ENCODE results near the gene GADL1. TPM values are rescaled to one million over a fixed set of nuclear protein-coding genes. Genes with fewer than 3 reads are reported as not detected.

The GADL1 gene
- total and polyA plus RNA-seq, 4 donors: 0.01 to 2.4 (median 0.05) TPM

DNA sequence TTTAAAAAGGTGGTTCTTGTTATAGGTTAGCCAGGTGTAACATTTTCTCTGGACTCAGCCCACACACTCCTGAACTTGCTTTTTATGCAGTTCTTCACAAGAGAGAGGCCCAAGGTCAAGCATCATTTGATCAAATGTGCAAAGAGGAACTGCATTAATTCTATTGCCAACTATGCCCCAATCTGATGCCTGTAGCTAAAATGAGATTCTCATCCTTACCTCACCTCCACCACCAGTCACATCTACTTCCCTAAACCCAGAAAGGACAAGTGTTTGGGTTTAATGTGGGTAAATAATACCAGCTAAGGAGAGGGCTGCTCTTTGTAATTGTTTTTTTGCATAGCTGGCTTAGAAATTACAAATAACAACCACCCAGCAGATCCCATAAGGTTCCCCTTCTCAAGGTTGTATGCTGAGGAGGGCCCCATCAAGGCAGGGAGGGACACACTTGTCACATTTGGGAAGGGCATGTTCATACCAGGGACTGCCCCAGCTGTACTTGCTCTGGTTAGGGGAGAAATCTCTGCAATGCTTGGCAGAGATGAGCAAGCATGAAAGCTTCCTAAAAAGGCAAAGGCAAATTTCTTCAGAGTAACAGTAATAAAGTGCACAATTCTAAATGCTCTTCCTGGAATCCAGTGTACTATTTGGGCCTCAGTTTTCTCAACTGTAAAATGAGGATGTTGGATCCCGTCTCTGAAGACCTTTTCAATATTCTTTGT lies 211.9 kb downstream of the GADL1 start:
- no peak overlapping the region for H3K9ac ChIP-seq (ENCODE audit: insufficient read depth in 1 of 2, low read length in 2 of 2)

DNA sequence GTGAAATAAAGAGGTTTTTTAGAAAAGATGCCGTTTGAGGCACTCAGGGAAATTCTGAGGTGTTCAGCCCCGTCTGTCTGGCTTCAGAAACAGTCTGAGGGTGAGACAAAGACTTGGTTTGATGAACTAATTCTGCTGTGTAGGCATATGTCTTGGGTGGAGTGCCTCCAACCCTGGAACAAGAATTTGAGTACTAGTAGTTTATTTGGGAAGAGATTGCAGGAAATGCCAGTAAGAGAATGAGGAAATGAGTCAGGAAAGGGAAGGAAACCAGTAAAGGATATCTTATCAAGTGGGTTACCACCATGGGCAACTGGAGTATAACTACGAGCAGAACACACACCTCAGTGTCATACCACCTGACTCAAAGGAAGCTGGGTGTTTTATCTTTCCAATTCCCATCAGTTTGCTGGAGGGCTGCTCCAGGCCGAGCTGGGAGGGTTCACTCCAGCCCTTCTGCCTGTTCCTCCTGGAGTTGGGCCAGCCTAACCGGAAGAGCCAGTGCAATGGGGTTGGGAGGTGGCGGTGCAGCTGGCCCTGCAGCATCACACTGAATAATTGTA lies 212.7 kb downstream of the GADL1 start:
- Histone ChIP-seq H3K4me1 (ENCODE audit: control insufficient read depth in 5 of 5, insufficient read depth in 5 of 5, low read length in 5 of 5) (peaks cover 0 to 27% (median 20%) of the 10 kb centered on the region in 5 donors), H3K4me3 (no peak overlapping the region), H3K27me3 (ENCODE audit: control insufficient read depth in 3 of 3, insufficient read depth in 3 of 3, low read length in 2 of 3) (no peaks in the 10 kb centered on the region), H3K9me3 (ENCODE audit: control insufficient read depth in 4 of 4, insufficient read depth in 3 of 4, low read length in 3 of 4) (no peaks in the 10 kb centered on the region), H3K27ac (ENCODE audit: low read depth in 1 of 2, low read length in 1 of 2) (peak overlapping the region in 1 of 2 donors; percentile 80), H3K36me3 (ENCODE audit: control insufficient read depth in 4 of 4, insufficient read depth in 4 of 4, low read length in 4 of 4) (peaks cover 5 to 14% (median 14%) of the 10 kb centered on the region in 4 donors), H3K9ac (ENCODE audit: insufficient read depth in 1 of 2, low read length in 2 of 2) (no peak overlapping the region)
- DNase-seq (peak; percentile 53 to 63 (median 59)), ATAC-seq (ENCODE audit: insufficient read depth, low FRiP score) (peak; percentile 63)
- WGBS, 2 donors: 32 to 36% methylated on average over 6 of the region's 6 CpGs
- TF ChIP-seq, protein P1, sequence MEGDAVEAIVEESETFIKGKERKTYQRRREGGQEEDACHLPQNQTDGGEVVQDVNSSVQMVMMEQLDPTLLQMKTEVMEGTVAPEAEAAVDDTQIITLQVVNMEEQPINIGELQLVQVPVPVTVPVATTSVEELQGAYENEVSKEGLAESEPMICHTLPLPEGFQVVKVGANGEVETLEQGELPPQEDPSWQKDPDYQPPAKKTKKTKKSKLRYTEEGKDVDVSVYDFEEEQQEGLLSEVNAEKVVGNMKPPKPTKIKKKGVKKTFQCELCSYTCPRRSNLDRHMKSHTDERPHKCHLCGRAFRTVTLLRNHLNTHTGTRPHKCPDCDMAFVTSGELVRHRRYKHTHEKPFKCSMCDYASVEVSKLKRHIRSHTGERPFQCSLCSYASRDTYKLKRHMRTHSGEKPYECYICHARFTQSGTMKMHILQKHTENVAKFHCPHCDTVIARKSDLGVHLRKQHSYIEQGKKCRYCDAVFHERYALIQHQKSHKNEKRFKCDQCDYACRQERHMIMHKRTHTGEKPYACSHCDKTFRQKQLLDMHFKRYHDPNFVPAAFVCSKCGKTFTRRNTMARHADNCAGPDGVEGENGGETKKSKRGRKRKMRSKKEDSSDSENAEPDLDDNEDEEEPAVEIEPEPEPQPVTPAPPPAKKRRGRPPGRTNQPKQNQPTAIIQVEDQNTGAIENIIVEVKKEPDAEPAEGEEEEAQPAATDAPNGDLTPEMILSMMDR (IDR thresholded peaks at IDR 0.05; ENCODE audit: control extremely low read depth, extremely low read depth): no peak

More for the DNA sequence above, 211.9 kb downstream of the GADL1 start:
- TF ChIP-seq, protein P1 (IDR thresholded peaks at IDR 0.05; ENCODE audit: control extremely low read depth, extremely low read depth): no peak
- H3K9me3 ChIP-seq (ENCODE audit: control insufficient read depth in 4 of 4, insufficient read depth in 3 of 4, low read length in 3 of 4): no peaks in the 10 kb centered on the region
- H3K36me3 ChIP-seq (ENCODE audit: control insufficient read depth in 4 of 4, insufficient read depth in 4 of 4, low read length in 4 of 4): peaks cover 5 to 14% (median 11%) of the 10 kb centered on the region in 4 donors
- peaks cover 0 to 27% (median 18%) of the 10 kb centered on the region in 5 donors for H3K4me1 ChIP-seq (ENCODE audit: control insufficient read depth in 5 of 5, insufficient read depth in 5 of 5, low read length in 5 of 5)
- no peak for DNase-seq
- 50 to 60% methylated on average over 1 of the region's 1 CpG for WGBS, 2 donors
- peak overlapping the region in 1 of 2 donors; percentile 55 for H3K27ac ChIP-seq (ENCODE audit: low read depth in 1 of 2, low read length in 1 of 2)
- no peak for ATAC-seq (ENCODE audit: insufficient read depth, low FRiP score)
- H3K4me3 ChIP-seq: no peak overlapping the region
- no peaks in the 10 kb centered on the region for H3K27me3 ChIP-seq (ENCODE audit: control insufficient read depth in 3 of 3, insufficient read depth in 3 of 3, low read length in 2 of 3)

DNA sequence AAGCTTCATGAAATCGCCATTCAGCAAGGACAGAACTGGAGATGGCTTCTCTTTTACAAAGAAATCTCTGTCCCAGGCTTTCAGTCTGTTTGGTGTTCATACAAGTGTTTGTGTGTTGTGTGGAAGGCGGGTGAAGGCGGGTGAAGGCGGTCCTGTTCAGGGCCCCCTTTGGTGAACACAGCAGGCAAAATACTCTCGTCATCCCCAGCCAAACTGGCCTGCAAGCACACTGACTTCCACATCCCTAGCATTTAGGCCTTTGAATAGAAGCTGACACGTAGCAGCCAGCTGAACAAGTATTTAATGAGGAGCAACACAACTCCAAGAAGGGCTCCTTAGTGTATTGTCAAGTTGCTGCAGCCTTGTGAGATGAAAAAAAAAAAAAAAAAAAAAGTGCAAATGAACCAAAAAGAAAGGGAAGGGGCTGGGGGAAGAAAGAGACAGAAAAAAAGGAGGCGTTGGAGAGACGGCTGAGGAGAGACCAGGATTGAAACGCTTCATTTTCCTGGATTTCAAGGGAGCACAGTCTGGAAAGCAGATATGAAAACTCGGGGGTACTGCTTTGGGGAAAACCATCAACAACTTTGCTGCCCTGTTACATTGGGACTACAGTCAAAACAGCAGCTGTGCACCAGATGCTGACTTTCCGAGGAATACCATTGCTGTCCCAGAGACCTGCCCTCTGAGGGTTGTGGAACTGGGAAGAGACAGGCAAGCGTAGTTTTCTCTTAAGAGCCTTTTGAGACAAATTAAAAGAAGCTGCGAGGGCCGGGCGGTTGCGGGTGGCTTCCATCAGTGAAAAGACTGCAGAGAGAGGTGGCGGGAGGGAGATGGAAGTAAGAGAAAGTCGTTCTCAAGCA lies 213.4 kb downstream of the GADL1 start:
- no peak for ATAC-seq (ENCODE audit: insufficient read depth, low FRiP score)
- peaks cover 5 to 17% (median 15%) of the 10 kb centered on the region in 4 donors for H3K36me3 ChIP-seq (ENCODE audit: control insufficient read depth in 4 of 4, insufficient read depth in 4 of 4, low read length in 4 of 4)

More for the DNA sequence above, 213.4 kb downstream of the GADL1 start:
- WGBS, 2 donors: 70 to 82% methylated on average over 18 of the region's 18 CpGs
- Histone ChIP-seq H3K27ac (ENCODE audit: low read depth in 1 of 2, low read length in 1 of 2) (peak overlapping the region in 1 of 2 donors; percentile 80), H3K9me3 (ENCODE audit: control insufficient read depth in 4 of 4, insufficient read depth in 3 of 4, low read length in 3 of 4) (no peaks in the 10 kb centered on the region), H3K27me3 (ENCODE audit: control insufficient read depth in 3 of 3, insufficient read depth in 3 of 3, low read length in 2 of 3) (no peaks in the 10 kb centered on the region), H3K9ac (ENCODE audit: insufficient read depth in 1 of 2, low read length in 2 of 2) (peak overlapping the region in 1 of 2 donors; percentile 47), H3K4me3 (no peak overlapping the region), H3K4me1 (ENCODE audit: control insufficient read depth in 5 of 5, insufficient read depth in 5 of 5, low read length in 5 of 5) (peaks cover 0 to 27% (median 21%) of the 10 kb centered on the region in 5 donors)
- peak; percentile 77 to 91 (median 88) for DNase-seq
- TF ChIP-seq, protein P1 (IDR thresholded peaks at IDR 0.05; ENCODE audit: control extremely low read depth, extremely low read depth): no peak

All from lung (tissue), 12 donors.